Endometrium (tissue), 2 donors: Measurements from ENCODE around the gene ESRRA.

Experiments
- FAIRE-seq: peaks from 2 replicates; lab custom pipeline; 2012; peaks lifted over from hg19 to GRCh38; lab: Jason Lieb, UNC
- donor health status: control.
- donor health status: control.

Gene ESRRA

DNA sequence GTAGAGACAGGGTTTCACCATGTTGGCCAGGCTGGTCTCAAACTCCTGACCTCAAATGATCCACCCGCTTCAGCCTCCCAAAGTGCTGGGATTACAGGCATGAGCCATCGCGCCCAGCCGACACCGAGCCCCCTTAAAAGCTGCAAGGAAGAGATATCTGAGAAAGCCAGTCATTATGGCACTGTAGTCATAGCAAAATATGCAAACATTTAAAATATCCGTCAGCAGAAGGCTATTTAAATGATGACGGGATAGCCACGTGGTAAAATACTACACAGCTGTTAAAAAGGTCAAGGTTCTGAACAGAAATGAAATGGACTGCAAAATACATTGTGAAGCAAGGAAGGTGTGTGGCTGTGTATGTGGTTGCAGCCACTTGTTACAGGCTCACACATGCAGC lies 28.2 kb downstream of the ESRRA start:
- FAIRE-seq = no peak

DNA sequence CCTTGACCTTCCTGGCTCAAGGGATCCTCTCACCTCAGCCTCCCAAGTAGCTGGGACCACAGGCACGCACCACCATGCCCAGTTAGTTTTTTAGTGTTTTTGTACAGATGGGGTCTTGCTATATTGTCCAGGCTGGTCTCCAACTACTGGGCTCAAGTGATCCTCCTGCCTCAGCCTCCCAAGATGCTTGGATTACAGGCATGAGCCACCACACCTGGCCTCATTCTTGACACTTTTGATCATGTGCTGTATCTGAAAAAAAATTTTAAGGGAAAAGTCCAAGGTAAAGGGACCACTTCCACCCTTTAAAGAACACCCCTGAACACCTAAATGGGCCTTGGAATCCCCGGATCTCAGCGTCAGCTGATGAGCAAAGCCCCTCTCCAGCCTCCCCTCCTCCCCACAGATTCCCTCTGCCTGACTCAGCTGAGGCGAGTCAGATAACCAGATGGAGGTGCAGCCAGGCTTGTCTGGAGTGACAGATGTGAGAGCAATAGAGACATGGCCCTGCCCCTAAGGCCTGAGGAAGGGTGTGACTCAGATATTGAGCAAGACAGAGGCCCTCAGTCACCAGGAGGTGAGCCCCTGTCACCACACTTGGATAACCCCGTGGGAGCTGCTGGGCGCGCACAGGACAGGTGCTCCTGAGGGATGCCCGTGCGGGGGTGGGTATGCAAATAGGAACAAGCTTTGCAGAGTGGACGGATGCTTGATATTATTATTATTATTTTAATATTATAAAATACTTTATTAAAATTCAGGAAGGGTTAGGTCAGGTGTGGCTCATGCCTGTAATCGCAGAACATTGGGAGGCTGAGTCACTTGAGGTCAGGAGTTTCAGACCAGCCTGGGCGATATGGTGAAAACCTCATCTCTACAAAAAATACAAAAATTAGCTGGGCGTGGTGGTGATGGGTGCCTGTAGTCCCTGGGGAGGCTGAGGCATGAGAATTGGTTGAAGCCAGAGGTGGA lies 29.7 kb downstream of the ESRRA start:
- FAIRE-seq = no peak

DNA sequence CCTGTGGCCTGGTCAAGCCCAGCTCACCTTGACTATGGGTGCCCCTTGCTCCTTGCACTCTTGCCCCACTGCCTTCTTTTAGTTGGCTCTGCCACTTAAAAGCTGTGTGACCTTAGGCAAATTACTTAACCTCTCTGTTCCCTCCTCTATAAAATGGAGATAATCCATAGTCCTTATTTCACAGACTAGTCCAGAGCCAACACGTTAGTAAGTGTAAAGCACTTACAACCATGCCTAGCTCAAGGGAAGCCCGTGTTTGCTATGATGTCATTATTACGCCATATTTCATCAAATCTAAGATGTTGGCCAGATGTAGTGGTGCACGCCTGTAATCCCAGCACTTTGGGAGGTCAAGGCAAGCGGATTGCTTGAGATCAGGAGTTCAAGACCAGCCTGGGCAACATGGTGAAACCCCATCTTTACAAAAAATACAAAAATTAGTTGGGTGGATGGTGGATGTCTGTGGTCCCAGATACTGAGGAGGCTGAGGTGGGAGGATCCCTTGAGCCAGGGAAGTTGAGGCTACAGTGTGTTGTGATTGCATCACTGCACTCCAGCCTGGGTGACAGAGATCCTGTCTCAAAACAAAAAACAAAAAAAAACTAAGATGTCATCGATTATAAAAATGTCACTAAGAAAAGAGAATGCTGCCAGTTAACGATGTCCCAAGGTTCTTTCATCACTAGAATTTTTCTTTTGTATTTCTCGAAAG lies 32.4 kb downstream of the ESRRA start:
- no peak for FAIRE-seq

DNA sequence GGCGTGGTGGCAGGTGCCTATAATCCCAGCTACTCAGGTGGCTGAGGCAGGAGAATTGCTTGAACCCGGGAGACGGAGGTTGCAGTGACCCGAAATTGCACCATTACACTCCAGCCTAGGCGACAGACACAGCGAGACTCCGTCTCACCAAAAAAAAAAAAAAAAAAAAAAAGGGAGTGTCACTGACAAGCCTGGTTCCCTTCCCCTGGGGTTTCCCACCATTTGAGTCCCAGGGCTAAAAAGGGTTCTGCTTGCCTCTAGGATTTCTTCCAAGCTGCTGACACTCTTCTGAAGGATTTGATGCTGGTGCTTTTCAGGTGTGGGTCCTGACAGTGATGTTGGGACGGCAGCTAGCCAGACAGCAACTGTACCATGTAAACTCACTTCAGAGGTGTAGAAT lies 33.4 kb downstream of the ESRRA start:
- FAIRE-seq = no peak

DNA sequence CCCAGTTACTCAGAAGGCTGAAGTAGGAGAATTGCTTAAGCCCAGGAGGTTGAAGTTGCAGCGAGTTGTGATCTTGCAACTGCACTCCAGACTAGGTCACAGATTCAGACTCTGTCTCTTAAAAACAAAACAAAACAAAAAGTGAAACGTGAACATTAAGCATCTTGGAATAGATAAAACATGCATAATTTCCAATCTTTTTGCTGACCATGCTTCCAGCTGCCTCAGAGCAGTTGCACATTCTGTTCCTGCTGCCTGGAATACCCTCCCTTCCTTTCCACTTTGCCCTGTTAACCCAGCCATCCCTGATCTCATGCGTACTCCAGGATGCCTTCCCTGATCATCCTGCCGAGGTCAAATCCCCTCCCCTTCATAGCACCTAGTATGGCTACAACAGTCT lies 34.0 kb downstream of the ESRRA start:
- no peak for FAIRE-seq

DNA sequence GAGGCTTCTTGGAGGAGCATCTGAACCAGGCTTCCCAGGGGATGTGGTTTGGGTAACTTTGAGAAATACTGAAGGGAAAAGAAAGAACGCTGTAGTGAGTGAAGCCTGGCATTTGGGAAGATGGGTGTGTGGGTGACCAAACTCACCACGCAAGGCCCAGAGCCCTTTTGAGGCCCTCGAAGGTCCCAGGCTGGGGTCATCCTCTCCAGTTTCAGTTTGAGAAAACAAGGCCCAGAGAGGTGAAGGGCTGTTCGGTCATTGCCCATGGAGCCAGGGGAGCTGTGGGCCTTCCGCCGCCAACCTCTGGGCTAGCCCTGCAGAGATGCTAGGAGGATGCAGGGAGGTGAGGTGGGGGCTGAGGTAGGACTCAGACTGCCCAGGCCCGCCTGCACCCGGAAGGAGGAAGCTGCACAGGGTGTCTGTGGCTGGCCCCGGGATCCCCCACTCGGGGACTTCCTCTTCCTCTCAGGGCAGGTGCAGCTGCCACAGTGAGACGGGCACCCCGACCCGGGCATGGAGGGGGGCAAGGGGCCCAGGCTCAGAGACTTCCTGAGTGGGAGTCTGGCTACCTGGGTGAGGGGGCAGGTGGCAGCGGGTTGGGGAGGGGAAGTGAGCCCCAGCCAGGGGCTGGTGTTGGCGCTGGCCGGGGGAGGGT lies 34.6 kb downstream of the ESRRA start, which contains the start of gene CCDC88B:
Gene CCDC88B (plus strand): TSS at position 451 of the 655 bp plus-strand sequence. CDS start 63 bp downstream, at position 514.
- no peak for FAIRE-seq

DNA sequence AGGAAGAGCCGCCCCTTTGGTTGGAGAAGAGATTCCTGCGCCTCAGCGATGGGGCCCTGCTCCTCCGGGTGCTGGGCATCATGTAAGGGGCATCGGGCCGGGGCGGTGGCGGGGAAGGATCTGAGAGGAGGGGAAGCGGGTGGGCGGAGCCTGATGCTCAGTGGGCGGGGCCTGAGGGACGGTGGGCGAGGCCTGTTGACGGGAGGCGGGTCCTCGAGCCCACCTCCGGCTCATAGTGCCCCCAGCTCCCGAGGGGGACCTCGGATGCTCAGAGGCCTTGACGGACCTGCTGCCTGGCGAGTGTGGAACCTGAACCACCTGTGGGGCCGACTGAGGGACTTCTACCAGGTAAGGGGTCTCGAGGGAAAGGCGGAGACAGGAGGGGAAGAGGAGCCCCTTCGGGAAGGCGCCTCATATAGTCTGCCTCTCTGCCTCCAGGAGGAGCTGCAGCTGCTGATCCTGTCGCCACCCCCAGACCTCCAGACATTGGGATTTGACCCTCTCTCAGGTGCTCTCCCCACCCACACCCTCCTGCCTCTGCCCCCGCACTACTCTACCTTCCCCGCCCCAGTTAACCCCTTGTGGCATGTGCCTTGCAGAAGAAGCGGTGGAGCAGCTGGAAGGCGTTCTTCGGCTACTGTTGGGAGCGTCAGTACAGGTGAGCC lies 35.5 kb downstream of the ESRRA start:
- no peak for FAIRE-seq

DNA sequence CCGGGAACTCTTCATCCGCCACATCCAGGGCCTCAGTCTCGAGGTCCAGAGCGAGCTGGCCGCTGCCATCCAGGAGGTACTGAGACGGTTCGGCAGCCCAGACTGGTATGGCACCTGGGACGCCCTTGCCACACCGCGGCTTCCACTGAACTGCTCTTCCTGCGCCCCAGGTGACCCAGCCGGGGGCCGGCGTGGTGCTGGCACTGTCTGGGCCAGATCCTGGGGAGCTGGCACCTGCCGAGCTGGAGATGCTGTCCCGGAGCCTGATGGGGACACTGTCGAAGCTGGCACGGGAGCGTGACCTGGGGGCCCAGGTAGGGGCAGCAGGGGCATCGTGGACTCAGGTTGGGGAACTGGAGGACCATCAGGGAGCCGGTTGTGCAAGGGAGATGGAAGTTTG lies 36.1 kb downstream of the ESRRA start:
- no peak for FAIRE-seq

DNA sequence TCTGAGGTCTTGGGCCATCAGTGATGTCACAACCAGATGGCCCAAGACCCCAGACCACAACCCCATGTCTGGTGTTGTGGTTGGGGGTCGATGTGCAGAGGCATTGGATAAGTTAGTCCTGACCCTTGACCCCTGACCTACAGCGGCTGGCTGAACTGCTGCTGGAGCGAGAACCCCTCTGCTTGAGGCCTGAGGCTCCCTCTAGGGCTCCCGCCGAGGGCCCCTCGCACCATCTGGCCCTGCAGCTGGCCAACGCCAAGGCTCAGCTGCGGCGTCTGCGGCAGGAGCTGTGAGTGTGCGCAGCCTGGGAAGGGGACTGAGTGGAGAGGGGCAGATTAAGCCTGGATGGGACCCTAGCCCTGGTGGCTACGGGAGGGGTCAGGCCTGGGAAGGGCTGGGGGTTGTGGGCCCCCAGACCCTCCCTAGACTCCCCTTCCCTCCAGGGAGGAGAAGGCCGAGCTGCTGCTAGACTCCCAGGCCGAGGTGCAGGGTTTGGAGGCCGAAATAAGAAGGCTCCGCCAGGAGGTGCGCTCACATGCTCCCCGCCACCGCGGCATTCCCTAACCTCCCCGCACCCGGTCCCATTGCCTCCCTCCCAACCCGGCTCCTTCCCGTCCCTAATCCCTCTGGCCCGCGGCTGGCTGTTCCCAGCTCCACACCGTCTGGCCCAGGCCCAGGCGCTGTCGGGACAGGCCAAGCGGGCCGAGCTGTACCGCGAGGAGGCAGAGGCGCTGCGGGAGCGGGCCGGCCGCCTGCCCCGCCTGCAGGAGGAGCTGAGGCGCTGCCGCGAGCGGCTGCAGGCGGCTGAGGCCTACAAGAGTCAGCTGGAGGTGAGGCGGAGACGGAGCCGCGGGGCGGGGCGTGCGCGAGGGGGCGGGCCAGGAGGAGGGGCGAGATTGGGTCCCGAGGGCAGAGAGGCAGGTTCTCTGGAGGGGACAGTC lies 36.8 kb downstream of the ESRRA start:
- FAIRE-seq = no peak

DNA sequence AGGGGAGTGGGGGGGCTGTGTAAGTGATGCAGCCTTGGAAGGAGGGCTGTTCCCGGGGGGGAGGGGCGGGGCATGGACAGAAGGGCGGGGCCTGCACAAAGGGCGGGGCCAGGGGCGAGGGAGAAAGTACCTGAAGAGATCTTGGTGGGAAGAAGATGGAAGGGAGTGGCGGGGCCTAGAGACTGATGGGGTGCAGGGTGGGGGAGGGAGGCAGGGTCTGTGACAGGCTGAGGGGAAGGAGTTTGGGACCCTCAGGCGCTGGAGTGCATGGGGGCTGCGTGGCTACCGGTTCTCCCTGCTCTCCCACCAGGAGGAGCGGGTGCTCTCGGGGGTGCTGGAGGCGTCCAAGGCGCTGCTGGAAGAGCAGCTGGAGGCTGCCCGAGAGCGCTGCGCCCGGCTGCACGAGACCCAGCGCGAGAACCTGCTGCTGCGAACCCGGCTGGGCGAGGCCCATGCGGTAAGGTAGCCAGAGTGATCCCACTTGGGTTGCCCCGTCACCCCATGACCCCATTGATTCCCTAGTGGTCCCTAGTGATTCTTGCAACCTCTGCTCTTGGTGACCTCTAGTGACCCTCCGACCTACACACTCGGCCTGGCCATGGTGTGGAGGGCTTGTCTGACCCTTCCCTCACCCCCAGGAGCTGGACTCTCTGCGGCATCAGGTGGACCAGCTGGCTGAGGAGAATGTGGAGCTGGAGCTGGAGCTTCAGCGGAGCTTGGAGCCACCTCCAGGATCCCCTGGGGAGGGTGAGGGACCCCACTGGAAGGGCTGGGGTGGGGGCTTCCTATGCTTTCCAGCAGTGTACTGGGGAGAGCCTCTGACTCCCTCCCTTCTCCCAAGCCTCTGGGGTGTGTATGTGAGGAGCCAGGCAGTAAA lies 37.8 kb downstream of the ESRRA start:
- no peak for FAIRE-seq

DNA sequence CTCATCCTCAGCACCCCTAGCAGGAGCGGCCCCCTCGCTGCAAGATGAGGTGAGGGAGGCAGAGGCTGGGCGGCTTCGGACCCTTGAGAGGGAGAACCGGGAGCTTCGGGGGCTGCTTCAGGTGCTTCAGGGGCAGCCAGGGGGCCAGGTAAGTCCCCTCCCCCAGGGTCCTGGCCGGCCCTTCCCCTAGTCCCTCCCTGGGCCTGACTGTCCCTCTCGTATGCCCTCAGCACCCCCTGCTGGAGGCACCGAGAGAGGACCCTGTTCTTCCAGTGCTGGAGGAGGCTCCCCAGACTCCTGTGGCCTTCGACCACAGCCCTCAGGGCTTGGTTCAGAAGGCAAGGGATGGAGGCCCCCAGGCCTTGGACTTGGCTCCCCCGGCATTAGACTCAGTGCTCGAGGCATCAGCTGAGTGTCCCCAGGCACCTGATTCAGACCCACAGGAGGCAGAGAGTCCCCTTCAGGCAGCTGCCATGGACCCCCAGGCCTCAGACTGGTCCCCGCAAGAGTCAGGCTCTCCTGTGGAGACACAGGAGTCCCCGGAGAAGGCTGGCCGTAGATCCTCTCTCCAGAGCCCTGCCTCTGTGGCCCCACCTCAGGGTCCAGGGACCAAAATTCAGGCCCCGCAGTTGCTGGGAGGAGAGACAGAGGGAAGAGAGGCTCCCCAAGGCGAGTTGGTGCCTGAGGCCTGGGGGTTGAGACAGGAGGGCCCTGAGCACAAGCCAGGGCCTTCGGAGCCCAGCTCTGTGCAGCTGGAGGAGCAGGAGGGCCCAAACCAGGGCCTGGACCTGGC lies 38.6 kb downstream of the ESRRA start:
- no peak for FAIRE-seq

DNA sequence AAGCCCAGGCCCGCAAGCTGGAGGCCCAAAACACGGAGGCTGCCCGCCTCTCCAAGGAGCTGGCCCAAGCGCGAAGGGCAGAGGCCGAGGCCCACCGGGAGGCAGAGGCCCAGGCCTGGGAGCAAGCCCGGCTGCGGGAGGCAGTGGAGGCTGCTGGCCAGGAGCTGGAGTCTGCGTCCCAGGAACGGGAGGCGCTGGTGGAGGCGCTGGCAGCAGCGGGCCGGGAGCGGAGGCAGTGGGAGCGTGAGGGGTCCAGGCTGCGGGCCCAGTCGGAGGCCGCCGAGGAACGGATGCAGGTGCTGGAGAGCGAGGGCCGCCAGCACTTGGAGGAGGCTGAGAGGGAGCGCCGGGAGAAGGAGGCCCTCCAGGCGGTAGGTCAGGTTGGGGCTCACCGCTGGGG lies 39.5 kb downstream of the ESRRA start:
- no peak for FAIRE-seq

DNA sequence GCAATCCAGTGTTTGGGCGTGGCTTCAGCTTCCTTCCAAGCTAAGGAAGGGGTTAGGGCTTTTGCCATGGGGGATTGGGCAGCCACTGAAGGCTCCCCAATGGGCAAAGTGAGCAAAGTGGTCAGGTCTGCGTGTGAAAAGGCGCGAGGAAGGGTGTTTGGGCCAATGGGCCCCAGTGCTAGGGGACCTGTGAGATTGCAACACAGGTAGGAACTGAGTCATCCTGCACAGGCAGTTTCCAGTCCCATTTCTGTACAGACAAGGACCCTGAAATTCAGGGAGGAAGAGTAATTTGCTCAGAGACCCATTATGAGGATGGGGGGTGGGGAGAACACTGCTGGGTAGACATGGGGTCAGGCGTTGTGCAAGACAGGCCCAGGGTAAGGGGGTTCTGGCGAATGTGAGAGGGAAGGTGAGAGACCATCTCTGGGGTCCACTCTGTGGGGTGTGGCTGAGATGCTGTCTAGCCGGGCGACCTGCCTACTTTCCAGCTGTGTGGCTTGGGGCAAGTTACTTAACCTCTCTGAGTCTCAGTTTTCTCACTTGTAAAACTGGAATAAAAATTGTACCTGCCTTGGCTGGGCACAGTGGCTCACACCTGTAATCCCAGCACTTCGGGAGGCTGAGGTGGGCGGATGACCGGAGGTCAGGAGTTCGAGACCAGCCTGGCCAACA lies 42.0 kb downstream of the ESRRA start:
- FAIRE-seq = no peak

DNA sequence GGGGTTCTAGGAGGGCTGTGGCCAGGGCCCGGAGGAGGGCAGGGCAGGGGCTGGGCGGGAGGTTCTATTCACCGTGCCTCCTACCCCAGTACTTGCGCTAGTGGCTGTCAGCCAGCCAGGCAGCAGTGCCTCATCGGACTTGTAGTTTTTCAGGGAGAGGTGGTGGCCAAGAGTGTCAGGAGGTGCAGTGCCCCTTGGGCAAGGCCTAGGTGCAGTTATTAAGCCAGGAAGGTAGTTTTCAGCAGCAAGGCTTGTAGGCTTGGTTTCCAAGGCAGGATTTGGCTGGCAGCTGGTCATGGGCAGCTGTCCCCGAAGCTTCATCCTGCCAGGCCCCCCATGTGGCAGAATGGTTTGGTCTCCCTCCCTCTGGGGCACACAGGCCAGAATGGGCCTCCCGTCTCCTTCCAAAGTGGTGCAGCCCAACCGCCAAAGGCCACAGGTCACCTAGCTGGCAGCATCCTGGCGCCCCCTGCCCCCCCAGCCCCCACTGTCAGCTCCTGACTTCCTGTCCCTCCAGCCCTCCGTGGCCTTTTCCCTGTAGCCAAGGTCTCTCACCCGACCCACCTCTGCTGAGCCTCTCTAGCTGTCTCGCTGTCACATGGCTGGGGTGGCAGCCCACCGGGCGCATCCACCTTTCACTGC lies 43.2 kb downstream of the ESRRA start:
- no peak for FAIRE-seq

DNA sequence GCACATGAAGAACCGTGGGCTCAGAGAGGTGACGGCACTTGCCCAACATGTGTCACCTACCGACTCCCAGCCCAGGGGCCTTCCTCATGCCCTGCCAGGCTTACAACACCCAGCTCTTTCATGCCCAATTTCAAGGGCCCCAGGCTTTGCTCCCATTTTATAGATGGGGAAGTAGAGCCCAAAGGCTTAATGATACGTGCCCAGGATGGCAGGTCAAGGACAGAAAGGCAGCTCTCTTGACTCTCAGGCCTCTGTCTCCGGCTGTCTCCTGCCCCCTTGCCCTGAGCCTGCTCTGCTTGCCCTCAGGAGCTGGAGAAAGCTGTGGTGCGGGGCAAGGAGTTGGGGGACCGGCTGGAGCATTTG lies 43.7 kb downstream of the ESRRA start:
- no peak for FAIRE-seq

DNA sequence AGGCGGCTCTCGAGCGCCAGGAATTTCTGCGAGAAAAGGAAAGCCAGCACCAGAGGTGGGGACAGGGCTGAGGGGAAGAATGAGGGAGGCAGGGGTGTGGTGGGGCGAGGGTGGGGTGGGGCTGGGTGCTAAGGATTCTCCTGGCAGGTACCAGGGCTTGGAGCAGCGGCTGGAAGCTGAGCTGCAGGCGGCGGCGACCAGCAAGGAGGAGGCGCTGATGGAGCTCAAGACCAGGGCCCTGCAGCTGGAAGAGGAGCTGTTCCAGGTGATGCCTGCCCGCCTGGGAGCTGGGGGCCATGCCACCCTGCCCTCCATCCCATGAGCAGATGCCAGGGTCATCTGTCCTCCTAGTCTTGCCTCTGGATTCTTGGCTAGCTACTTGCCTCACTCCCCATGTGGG lies 44.1 kb downstream of the ESRRA start:
- FAIRE-seq = no peak

DNA sequence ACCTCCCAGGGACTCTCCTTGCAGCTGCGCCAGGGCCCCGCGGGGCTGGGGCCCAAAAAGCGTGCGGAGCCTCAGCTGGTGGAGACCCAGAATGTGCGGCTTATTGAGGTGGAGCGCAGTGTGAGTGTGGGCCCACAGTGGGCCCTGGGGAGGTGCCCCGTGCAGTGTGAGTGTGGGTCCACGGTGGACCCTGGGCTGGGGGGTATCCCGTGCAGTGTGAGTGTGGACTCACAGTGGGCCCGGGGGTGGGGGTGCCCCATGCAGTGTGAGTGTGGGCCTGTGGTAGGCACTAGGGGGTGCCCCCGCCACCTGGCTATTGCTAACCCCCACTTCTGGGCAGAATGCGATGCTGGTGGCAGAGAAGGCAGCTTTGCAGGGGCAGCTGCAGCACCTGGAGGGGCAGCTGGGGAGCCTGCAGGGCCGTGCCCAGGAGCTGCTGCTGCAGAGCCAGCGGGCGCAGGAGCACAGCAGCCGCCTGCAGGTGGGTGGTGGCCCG lies 45.9 kb downstream of the ESRRA start:
- no peak for FAIRE-seq
